ENCODE results near the gene UBAP1. TPM values are rescaled to one million over a fixed set of nuclear protein-coding genes. Genes with fewer than 3 reads are reported as not detected.
"Not testable (repeated sequence)": the region's sequence is repeated elsewhere in the genome, so short reads cannot be mapped to it uniquely, and the experiment has no call there.

Gene UBAP1
- total RNA-seq, 1 donor from 2014 or later: 26.0 TPM

- no peaks in the 10 kb centered on the region for H3K36me3 ChIP-seq
- no peaks in the 10 kb centered on the region for H3K4me1 ChIP-seq
- no peaks in the 10 kb centered on the region for H3K27me3 ChIP-seq
- TF ChIP-seq, protein P1, sequence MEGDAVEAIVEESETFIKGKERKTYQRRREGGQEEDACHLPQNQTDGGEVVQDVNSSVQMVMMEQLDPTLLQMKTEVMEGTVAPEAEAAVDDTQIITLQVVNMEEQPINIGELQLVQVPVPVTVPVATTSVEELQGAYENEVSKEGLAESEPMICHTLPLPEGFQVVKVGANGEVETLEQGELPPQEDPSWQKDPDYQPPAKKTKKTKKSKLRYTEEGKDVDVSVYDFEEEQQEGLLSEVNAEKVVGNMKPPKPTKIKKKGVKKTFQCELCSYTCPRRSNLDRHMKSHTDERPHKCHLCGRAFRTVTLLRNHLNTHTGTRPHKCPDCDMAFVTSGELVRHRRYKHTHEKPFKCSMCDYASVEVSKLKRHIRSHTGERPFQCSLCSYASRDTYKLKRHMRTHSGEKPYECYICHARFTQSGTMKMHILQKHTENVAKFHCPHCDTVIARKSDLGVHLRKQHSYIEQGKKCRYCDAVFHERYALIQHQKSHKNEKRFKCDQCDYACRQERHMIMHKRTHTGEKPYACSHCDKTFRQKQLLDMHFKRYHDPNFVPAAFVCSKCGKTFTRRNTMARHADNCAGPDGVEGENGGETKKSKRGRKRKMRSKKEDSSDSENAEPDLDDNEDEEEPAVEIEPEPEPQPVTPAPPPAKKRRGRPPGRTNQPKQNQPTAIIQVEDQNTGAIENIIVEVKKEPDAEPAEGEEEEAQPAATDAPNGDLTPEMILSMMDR (IDR thresholded peaks at IDR 0.05): no peak
- H3K4me3 ChIP-seq: no peak overlapping the region
- intact Hi-C loops (cut with DNase I): no loop called here
- DNase-seq (ENCODE audit: low spot score in 2 of 2): no peak
- no peaks in the 10 kb centered on the region for H3K9me3 ChIP-seq
- H3K27ac ChIP-seq: no peak overlapping the region
These were observed 84.1 kb downstream of the UBAP1 start for GRCh38 chr9:34262971-34263370.

- Histone ChIP-seq H3K27ac (no peak overlapping the region), H3K4me3 (no peak overlapping the region), H3K9me3 (no peaks in the 10 kb centered on the region), H3K36me3 (no peaks in the 10 kb centered on the region), H3K4me1 (no peaks in the 10 kb centered on the region), H3K27me3 (no peaks in the 10 kb centered on the region)
- intact Hi-C loops (cut with DNase I): no loop called here
- DNase-seq (ENCODE audit: low spot score in 2 of 2): no peak
- TF ChIP-seq, protein P1 (IDR thresholded peaks at IDR 0.05): no peak
These were observed 88.8 kb downstream of the UBAP1 start for GRCh38 chr9:34267660-34268059.

DNA sequence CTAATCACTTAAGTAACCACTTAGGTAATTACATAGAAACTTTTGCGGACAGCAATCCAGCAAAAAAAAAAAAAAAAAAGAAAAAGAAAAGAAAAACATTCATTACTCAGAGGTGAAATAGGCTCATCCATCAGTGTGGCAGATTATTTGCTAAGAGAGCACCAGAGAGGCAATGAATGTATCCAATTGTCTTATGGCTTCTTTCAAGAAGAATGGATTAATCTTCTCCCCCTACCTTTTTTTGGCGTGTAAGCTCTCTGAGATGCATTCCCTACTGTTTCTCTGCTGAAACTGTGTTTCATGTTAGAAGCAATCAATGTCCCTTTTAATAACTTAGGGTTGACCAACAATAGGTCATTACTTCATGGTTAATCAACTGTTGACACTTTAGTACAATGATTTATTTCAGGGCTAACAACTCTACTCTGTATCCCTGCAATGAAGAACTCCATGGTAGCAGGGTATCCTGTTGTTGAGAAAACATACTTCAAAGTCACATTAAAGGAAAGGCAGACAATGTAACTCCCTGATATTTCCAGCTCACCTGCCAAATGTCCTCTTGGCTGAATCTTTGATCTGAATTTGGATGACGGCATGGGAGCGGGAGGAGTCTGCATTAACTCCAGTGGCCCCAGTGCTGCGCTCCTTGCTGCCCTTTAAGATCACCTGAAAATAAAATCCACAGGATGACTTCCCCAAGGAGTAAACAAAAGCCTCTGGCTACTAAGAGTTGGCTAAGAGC lies 92.6 kb downstream of the UBAP1 start:
- Histone ChIP-seq H3K27me3 (no peaks in the 10 kb centered on the region), H3K4me3 (no peak overlapping the region), H3K27ac (no peak overlapping the region), H3K4me1 (no peaks in the 10 kb centered on the region), H3K36me3 (no peaks in the 10 kb centered on the region), H3K9me3 (no peaks in the 10 kb centered on the region)
- TF ChIP-seq, protein P1 (IDR thresholded peaks at IDR 0.05): no peak
- intact Hi-C loops (cut with DNase I): no loop called here
- no peak for DNase-seq (ENCODE audit: low spot score in 2 of 2)

- no peak overlapping the region for H3K4me3 ChIP-seq
- TF ChIP-seq, protein P1 (IDR thresholded peaks at IDR 0.05): no peak
- no peak overlapping the region for H3K27ac ChIP-seq
- no peaks in the 10 kb centered on the region for H3K36me3 ChIP-seq
- no peaks in the 10 kb centered on the region for H3K4me1 ChIP-seq
- intact Hi-C loops (cut with DNase I): no loop called here
- no peak for DNase-seq (ENCODE audit: low spot score in 2 of 2)
- H3K9me3 ChIP-seq: no peaks in the 10 kb centered on the region
- no peaks in the 10 kb centered on the region for H3K27me3 ChIP-seq
These were observed 93.3 kb downstream of the UBAP1 start for GRCh38 chr9:34272101-34272541.

DNA sequence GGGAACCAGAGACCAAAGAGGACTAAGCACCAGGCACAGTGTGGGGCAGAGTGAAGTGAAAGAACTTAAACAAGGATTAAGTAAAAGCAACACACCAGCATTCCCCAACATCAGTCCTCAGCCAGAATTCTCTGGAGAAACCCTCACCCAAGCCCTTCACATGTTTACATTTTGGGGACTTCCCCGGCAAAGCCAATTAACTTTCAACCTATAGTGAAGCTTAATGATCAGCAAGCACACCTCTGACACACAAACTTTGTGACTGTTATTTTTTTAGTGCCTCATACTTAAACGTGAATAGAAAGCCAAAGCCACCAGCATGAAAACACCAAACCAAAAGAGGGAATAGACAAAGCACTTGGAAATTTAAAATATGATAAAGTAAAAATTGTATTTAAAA lies 94.7 kb downstream of the UBAP1 start:
- H3K27ac ChIP-seq; H3K4me3 ChIP-seq; intact Hi-C loops (cut with DNase I); H3K27me3 ChIP-seq; DNase-seq (ENCODE audit: low spot score in 2 of 2); H3K4me1 ChIP-seq; H3K9me3 ChIP-seq; H3K36me3 ChIP-seq: not testable (repeated sequence)

GRCh38 chr9:34275811-34276210 lies 97.0 kb downstream of the UBAP1 start:
- TF ChIP-seq, protein P1 (IDR thresholded peaks at IDR 0.05): no peak
- no peak overlapping the region for H3K27ac ChIP-seq
- no peaks in the 10 kb centered on the region for H3K9me3 ChIP-seq
- no peak overlapping the region for H3K4me3 ChIP-seq
- H3K4me1 ChIP-seq: no peaks in the 10 kb centered on the region
- DNase-seq (ENCODE audit: low spot score in 2 of 2): no peak
- H3K27me3 ChIP-seq: no peaks in the 10 kb centered on the region
- intact Hi-C loops (cut with DNase I): no loop called here
- H3K36me3 ChIP-seq: no peaks in the 10 kb centered on the region
